Measurements from ENCODE around the gene TMEM171.

Gene TMEM171

DNA sequence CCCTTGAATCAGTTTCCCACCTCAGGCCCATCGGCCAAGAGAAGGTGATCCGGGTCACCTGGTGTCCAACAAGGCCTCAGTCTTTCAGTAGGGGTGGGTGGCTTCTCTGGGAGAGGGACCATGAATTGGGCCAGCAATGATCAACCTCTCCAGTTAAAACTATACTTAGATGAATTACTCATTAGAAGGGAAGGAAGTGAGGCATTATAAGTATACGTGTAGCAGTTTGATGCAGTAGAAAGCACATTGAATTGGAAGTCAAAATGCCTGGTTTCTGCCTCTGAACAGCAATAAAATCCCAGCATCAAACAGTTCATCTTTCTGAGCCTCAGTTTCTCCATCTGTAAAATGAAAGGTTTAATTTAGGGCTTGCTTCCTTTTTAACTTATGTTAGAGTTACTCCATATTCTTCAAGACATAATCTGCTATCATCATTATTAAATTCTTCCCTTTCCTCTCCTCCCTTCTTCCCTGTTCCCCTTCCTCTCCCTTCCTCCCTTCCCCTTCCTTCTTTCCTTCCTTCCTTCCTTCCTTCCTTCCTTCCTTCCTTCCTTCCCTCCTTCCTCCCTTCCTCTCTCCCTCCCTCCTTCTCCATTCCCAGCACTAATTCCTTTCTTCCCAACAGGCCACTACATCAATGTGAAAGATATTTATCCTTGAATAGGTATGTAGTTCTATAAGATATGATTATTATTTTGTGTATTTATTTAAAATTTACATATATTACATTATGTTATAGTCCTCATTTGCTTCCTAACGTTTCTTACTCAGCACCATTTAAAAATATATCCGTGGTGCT is 34.0 kb downstream of the TMEM171 start:
- no peak for DNase-seq

DNA sequence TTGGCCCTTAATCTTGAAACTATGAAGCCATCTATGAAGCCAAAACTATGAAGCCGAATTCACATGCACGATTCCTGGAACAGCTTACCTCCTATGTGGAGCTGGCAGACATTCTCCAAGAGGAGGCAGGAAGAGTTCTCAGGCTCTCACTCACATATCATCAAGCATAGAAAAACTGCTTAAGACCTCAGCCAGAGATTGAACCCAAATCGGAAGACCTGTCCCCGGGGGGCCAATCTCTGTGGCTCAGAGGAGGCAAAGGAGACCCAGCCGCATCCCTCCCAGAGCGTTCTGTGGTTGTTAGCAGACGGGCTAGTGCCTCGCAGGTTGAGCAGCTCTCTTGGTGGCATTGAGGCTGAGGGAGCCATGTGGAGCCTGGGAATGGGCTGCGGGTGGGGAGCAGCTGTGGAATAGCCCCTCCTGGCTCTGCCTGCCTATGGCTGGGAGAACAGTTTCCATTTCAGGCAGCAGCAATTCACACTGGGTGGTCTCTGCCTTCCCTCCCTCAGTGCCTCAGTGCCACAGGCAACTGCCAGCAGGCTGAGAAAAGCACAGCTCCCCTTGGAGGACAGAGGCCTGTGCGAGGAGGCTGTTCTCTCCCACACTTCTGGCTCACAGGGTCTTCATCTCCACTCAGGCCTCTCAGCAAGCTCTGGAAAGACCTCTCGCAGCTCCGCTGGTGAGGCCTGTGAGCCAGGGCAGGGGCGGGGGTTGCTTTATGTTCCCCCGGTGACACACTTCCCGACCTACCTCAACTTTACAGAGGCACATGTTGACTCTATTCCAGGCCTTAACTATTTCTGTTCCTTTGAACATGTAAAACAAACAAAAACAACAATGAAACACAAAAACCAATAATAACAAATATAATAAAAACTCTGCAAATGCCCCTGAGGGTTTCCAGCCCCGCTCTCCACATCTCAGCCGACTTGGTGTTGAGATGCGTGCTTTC is 35.2 kb downstream of the TMEM171 start:
- no peak for DNase-seq

- no peak for DNase-seq
Observed at GRCh38 chr5:73157414-73158303, 37.3 kb downstream of the TMEM171 start.

- no peak for DNase-seq
Observed at GRCh38 chr5:73158313-73158712, 37.9 kb downstream of the TMEM171 start.

- DNase-seq, result no peak
Observed at GRCh38 chr5:73160239-73160671, 39.9 kb downstream of the TMEM171 start.

GRCh38 chr5:73170522-73170921 is 50.1 kb downstream of the TMEM171 start:
- no peak for DNase-seq

- DNase-seq, result no peak
Observed at GRCh38 chr5:73171495-73171894, 51.1 kb downstream of the TMEM171 start.

DNA sequence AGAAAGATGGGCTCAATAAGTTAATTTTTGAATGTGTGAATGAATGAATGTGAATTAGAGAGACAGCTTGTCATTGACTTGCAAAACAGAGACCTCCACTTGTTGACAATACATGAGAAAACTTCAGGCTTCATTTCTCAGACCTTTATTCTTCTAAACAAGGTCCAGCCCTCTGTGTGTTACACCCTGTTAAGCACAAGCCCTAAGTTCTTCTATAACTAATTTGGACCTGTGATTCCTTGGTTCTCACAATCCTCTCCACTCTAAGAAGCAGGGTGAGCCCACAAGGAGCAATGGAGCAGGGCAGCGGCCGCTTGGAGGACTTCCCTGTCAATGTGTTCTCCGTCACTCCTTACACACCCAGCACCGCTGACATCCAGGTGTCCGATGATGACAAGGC is 52.6 kb downstream of the TMEM171 start, which contains the start of gene TMEM174:
TMEM174 (plus strand) TSS at position 243 of the 400 bp plus-strand sequence; CDS start at position 294, 51 bp downstream.
- DNase-seq, result no peak

DNA sequence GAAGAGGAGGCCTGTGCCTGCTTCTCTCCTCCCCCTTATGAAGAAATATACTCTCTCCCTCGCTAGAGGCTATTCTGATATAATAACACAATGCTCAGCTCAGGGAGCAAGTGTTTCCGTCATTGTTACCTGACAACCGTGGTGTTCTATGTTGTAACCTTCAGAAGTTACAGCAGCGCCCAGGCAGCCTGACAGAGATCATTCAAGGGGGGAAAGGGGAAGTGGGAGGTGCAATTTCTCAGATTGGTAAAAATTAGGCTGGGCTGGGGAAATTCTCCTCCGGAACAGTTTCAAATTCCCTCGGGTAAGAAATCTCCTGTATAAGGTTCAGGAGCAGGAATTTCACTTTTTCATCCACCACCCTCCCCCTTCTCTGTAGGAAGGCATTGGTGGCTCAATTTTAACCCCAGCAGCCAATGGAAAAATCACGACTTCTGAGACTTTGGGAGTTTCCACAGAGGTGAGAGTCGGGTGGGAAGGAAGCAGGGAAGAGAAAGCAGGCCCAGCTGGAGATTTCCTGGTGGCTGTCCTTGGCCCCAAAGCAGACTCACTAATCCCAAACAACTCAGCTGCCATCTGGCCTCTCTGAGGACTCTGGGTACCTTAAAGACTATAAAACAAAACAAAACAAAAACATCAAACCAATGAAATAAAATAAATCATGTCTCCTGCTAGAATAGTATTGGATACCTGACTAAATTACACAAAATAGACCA is 53.9 kb downstream of the TMEM171 start:
- no peak for DNase-seq

DNA sequence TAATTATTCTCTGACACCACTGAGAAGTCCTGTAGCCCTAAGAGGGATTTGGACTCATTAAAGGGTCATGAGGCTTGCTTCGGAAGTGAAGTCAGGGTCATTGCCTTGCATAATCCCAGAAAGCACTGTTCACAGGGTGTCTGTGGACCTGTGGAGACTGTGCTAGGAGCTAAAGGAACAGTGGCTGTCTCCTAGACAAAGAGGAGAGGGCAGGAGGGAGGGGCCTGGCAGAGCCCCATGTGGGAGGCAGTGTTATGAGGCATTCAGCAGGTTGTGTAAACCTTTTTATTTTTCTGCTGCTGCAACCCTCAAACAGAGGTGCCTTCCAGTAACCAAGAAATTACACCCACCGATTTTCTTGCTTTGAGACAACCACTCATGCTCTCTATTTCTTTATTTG is 55.9 kb downstream of the TMEM171 start:
- DNase-seq, result no peak

- DNase-seq, result no peak
Observed at GRCh38 chr5:73178265-73178664, 57.9 kb downstream of the TMEM171 start.

DNA sequence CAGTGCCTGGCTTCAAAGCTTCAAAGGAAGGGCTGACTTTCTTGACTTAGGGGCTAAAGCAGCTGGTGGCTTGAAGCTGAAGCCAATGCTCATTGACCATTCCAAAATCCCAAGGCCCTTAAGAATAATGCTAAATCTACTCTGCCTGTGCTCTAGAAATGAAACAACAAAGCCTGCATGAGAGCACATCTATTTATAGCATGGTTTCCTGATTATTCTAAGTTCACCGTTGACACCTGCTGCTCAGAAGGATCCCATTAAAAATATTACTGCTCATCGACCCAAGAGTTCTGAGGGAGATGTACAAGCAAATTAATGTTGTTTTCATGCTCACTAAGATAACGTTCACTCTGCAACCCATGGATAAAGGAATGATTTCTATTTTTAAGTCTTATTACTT is 59.4 kb downstream of the TMEM171 start:
- no peak for DNase-seq

- no peak for DNase-seq
Observed at GRCh38 chr5:73180566-73180965, 60.2 kb downstream of the TMEM171 start.
